ENCODE results near the gene TEKT1. TPM values are rescaled to one million over a fixed set of nuclear protein-coding genes. Genes with fewer than 3 reads are reported as not detected.

The TEKT1 gene
- total and polyA plus RNA-seq, 10 donors = not detected

DNA sequence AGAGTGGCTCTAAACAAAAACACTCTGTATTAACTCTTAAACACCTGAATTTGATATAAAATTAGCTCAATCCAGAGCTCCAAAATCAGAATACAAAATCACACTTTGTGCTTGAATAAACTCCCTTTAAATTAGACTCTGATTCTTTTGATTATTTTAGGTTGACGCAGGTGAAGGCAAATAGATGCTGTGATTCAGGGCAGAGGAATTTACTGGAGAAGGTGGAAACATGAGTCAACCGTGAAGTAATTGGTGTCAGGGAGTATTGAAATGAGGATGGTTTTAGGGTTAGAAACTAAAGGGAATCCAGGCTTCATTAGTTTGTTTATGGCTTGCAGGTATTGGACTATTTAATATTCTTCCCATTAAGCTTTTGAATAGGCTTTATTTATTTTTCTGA lies 37.1 kb upstream of the TEKT1 start:
- H3K4me1 ChIP-seq = no peaks in the 10 kb centered on the region
- whole genome bisulfite sequencing, 5 donors = 73 to 91% (median 87%) methylated on average over 2 of the region's 2 CpGs
- intact Hi-C loops (cut with DNase I; ENCODE audit: low total_unique reads) = no loop called here

DNA sequence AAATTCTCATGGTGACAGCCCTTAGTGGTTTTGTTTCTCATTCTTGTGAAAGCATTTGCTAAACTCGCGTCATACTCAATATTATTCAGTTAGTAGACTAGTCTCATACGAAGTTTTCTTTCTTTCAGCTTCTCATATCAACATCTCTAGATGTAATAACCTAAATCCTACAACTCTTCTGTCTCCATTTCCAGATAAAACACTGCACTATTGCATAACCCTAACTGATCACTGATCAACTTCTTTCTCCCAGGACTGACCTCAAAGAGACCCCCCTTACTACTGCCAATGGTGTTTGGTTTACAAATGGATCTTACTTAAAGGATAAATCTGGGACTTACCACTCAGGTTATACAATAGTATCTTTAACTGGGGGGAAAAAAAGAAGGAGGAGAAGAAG lies 36.3 kb upstream of the TEKT1 start:
- Histone ChIP-seq H3K27ac (no peak overlapping the region), H3K4me1 (no peaks in the 10 kb centered on the region), H3K9me3 (no peaks in the 10 kb centered on the region), H3K36me3 (no peaks in the 10 kb centered on the region), H3K4me3 (no peak overlapping the region), H3K27me3 (replicated peaks in 1 of 7) (peaks cover 0 to 64% (median 9%) of the 10 kb centered on the region in 7 donors)
- intact Hi-C loops (cut with DNase I; ENCODE audit: low total_unique reads) = no loop called here
- no peak for TF ChIP-seq POLR2AphosphoS5 (IDR thresholded peaks at IDR 0.05)
- no peak for TF ChIP-seq POLR2A (IDR thresholded peaks at IDR 0.05)
- TF ChIP-seq, protein P1, sequence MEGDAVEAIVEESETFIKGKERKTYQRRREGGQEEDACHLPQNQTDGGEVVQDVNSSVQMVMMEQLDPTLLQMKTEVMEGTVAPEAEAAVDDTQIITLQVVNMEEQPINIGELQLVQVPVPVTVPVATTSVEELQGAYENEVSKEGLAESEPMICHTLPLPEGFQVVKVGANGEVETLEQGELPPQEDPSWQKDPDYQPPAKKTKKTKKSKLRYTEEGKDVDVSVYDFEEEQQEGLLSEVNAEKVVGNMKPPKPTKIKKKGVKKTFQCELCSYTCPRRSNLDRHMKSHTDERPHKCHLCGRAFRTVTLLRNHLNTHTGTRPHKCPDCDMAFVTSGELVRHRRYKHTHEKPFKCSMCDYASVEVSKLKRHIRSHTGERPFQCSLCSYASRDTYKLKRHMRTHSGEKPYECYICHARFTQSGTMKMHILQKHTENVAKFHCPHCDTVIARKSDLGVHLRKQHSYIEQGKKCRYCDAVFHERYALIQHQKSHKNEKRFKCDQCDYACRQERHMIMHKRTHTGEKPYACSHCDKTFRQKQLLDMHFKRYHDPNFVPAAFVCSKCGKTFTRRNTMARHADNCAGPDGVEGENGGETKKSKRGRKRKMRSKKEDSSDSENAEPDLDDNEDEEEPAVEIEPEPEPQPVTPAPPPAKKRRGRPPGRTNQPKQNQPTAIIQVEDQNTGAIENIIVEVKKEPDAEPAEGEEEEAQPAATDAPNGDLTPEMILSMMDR (IDR thresholded peaks at IDR 0.05 in 8 of 11, conservative IDR thresholded peaks at IDR 0.05 in 3 of 11) = no peak
- DNase-seq = no peak
- WGBS, 5 donors = 57 to 91% (median 71%) methylated on average over 3 of the region's 3 CpGs

More for the DNA sequence above, 37.1 kb upstream of the TEKT1 start:
- DNase-seq = no peak
- Histone ChIP-seq H3K9me3 (no peaks in the 10 kb centered on the region), H3K27ac (no peak overlapping the region), H3K4me3 (no peak overlapping the region), H3K27me3 (replicated peaks in 1 of 7) (peaks cover 0 to 57% (median 5%) of the 10 kb centered on the region in 7 donors), H3K36me3 (no peaks in the 10 kb centered on the region)
- TF ChIP-seq POLR2A (IDR thresholded peaks at IDR 0.05) (no peak), POLR2AphosphoS5 (IDR thresholded peaks at IDR 0.05) (no peak)
- TF ChIP-seq, protein P1 (IDR thresholded peaks at IDR 0.05 in 8 of 11, conservative IDR thresholded peaks at IDR 0.05 in 3 of 11) = no peak

DNA sequence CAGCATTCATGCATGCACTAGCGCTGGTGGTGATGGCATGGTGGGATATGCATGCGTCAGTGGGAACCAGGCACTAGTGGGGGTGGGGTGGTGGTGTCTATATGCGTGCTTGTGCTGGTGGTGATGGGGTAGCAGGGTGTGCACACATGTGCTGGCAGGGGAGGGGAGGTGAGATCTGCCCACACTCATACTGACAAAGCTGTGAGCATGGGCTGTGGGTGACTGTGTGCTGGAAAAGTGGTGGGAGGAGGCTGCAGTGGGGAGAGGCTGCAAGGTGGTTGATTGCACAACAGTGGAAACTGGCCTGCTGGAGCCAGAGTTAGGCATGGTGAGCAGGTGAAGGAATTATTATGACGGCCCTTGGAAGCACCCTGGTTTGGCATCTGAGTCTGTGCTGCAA lies 31.3 kb upstream of the TEKT1 start:
- Histone ChIP-seq H3K36me3 (no peaks in the 10 kb centered on the region), H3K4me1 (no peaks in the 10 kb centered on the region), H3K9me3 (no peaks in the 10 kb centered on the region), H3K27ac (no peak overlapping the region), H3K27me3 (replicated peaks in 1 of 7) (peaks cover 0 to 65% (median 9%) of the 10 kb centered on the region in 7 donors), H3K4me3 (no peak overlapping the region)
- no peak for DNase-seq
- no peak for TF ChIP-seq POLR2A (IDR thresholded peaks at IDR 0.05)
- TF ChIP-seq, protein P1 (IDR thresholded peaks at IDR 0.05 in 8 of 11, conservative IDR thresholded peaks at IDR 0.05 in 3 of 11) = no peak
- no peak for TF ChIP-seq POLR2AphosphoS5 (IDR thresholded peaks at IDR 0.05)
- WGBS, 5 donors = 80 to 87% (median 85%) methylated on average over 4 of the region's 4 CpGs
- intact Hi-C loops (cut with DNase I; ENCODE audit: low total_unique reads) = no loop called here

DNA sequence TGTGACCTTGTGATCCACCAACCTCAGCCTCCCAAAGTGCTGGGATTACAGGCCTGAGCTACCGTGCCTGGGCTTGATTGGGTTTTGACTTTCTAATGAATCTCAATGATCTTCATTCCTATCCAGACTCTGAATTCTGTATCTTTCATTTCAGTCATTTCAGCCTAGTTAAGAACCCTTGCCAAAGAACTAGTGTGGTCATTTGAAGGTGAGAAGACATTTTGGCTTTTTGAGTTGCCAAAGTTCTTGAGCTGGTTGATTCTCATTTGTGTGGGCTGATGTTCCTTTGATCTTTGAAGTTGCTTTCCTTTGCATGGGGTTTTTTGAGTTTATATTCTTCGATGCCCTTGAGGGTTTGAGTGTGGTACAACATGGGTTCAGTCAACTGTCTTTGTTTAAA lies 30.6 kb upstream of the TEKT1 start:
- intact Hi-C loops (cut with DNase I; ENCODE audit: low total_unique reads) = no loop called here
- no peak overlapping the region for H3K4me3 ChIP-seq
- H3K4me1 ChIP-seq = no peaks in the 10 kb centered on the region
- DNase-seq = no peak
- H3K36me3 ChIP-seq = no peaks in the 10 kb centered on the region
- H3K9me3 ChIP-seq = no peaks in the 10 kb centered on the region
- TF ChIP-seq, protein P1 (IDR thresholded peaks at IDR 0.05 in 8 of 11, conservative IDR thresholded peaks at IDR 0.05 in 3 of 11) = no peak
- TF ChIP-seq POLR2A (IDR thresholded peaks at IDR 0.05) (no peak), POLR2AphosphoS5 (IDR thresholded peaks at IDR 0.05) (no peak)
- no peak overlapping the region for H3K27ac ChIP-seq
- H3K27me3 ChIP-seq (replicated peaks in 1 of 7) = peaks cover 0 to 61% (median 9%) of the 10 kb centered on the region in 7 donors
- WGBS, 5 donors = 71 to 81% (median 76%) methylated on average over 2 of the region's 2 CpGs
